HT1080 (cell line): ENCODE data around the gene PDZD4. TPM values are rescaled to one million over a fixed set of nuclear protein-coding genes. Genes with fewer than 3 reads are reported as not detected.

Source experiments
- DNase-seq: peaks from one replicate; pipeline ENCODE4 v3.0.0-alpha.2; 2015; ENCODE audit warnings: low read depth
- total RNA-seq: library from RNA; depleted of rRNA; stranded (reverse); fragments of >200 nt; shearing (Covaris generic); gene quantifications from 2 replicates; pipeline ENCODE4 v1.2.3, GENCODE V29; 2014

Gene PDZD4
- total RNA-seq, 1 experiment from 2014 or later, result 0.16 TPM

DNA sequence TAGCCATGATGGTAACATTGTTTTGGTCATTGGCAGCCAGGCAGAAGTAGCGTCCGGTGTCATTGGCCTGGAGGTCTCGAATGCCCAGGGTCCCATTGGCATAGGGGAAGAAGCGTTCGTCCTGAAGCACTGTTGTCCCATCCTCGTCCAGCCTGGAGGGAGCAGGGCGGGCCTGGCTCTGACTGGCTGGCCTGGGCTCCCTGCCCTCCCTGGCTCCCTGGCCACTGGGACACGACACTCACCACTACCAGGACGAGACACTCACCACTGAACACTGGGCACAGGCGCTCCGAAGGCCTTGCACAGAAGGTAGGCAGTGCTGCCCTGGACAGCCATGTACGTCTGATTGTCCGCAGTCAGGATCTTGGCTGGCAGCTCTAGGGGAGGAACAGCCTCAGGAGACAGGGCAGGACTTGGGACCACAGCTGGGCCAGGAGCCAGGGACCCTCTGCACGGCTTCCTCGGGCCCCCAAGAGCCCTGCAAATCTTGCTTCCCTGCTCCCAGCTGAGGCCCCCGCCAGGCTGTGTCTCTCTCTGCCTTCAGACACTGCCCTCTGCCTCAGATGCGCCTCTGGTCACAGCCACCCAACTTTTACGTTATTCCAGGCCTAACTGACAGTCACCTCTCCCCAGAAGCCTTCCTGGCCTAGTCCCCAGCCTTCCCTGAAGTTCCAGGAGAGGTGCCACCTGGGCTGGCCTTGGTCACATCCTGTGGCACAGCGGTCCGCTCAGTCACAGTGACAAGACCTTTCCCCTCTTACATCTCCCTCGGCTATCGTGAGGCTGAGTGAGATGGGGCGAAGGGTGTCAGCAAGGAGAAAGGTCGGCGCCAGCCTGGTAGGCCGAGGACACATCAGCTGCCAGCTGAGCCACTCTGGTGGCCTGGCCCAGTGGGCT lies 38.5 kb upstream of the PDZD4 start:
- DNase-seq, result no peak

DNA sequence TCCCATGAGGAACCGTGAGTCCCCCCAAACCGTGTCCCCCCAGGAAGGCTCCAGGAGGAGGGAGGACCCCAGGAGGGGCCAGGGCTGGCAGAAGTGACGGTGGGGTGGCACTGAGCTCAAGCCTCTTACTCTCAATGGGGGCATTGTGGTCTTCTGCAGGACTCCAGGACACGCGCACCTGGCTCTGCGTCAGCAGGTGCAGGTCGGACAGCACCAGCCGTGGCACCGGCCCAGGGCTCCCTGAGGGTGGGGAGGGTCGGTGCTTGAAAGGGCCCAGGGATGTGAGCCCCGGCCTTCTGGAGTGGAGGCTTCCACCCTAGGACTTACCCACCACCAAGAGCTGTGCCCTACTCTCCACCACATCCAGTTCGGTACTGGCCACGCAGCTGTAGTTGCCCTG lies 37.3 kb upstream of the PDZD4 start:
- no peak for DNase-seq

DNA sequence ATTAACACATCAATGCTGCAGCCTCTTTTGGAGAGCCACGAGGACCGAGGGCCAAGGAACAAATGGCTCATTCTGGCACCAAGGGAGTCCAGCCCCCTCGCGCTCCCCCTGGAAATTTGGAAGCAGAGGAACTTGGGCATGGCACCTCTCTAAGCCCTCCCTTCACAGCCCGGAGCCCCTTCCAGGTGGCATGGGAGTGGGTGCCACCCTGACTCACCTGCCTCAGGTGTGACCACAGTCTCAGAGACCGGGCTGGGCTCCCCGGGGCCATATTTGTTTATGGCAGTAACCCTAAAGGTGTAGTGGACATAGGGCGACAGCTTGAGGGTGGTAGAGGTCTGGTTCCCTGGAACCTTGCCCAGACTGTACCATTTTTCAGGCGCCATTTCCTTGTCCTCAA lies 36.8 kb upstream of the PDZD4 start:
- DNase-seq, result no peak

DNA sequence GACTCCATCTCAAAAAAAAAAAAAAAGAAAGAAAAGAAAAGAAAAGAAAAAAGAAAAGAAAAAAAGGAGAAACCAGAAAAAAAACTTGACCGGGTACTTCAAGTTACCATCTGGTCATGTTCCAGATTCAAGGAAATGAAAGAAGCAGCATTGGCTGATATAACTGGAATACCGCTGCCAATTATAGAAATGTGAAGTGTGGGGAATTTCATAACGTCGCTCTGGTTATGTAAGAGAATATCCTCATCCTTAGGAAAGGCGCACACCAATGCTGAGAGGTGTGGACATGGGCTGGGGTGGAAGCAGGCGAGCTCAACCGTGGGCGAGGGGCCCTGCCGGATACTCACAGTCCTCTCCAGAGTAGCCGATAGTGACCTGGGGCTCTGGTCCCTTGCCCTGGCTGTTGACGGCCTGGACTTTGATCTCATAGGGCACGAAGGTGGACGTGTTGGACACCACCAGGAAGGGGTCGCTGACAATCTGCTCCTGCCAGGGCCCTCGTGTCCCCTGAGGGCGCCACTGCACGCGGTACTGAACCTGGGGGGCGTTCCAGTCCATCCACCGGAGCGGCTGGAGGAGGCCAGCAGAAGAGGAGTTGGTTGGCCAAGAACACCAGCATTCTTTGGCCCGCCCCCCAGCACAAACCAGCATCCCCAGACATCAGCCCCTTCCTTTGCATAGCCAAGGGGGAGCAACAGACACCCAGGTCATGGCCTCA lies 36.1 kb upstream of the PDZD4 start:
- no peak for DNase-seq

DNA sequence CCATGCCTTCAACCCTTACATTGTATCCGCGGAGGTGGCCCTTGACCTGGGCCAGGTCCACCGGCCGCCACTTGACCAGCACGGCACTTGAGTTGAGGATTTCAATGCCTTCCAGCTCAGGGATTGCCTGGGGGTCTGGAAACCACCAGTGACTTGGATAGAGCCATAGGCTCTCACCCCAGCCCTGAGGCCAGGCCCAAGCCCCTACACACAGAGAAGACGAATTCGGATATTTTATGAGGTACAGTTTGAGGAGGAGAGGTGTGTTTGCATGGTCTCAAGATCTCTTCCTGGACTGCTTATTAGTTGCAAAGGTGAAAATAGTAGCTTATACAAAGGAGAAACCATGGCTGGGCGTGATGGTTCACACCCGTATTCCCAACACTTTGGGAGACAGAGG lies 35.3 kb upstream of the PDZD4 start:
- DNase-seq, result no peak

DNA sequence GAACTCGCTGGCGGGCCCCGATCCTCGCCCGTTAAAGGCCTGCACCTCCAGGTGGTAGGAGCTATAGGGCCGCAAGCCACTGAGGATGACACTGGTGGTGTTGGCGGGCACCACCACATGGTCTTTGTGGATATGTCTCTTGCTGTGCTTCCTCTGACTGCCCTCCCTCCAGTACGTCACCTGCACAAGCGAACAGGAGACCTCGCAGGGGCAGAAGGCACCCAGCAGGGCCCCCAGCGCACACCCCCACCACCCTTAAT lies 34.9 kb upstream of the PDZD4 start:
- DNase-seq, result no peak

DNA sequence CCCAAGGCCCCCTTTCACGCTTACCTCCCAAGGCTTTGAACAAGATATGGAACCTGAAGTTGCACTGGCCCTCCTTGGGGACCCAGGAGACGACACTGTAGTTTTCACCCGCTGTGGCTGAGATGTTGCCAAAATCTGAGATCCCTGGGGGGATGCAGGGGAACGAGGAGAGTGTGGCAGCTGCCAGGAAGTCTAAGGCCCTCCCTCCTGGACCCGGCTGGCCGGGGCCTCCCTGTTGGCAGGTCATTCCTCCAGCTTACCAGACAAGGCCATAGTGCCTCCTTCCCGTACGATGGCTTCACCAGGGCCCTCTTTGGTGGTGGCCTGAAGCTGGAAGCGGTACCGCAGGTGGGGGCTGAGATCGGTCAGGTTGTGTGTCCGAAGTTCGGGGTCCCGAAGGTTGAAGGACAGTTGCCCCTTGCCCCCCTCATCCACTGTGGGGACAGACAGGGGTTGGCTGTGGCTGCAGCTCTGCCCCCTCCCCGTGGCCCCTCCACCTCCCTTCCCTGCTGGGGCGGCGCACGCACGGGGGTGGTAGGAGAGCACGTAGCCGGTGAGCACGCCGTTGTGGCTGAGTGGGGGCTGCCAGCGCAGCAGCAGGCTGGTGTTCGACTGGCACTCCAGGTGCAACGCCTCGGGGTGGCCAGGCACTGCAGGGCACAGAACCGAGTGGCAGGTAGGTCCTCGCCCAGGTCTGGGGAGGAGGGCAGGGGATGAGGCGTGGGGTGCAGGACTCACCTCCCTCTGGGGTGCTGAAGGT lies 34.4 kb upstream of the PDZD4 start:
- DNase-seq, result no peak

DNA sequence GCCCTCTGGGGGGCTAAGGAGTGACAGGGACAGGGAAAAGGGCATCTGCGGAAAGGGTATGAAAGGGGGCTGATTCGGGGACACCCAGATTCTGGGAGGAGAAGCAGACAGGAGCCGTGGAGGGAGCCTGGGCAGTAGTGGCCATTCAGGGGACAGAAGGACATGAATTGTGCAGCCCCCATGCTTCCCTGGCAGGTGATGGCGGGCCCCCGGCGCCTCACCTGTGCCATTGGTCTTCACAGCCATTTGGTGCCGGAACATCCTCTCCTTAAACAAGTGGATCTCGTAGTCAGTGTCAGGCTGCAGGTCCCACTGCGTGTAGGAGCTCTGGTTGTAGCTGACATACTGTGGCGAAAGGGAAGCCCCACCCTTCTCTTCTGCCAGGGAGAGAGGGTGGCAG lies 33.8 kb upstream of the PDZD4 start:
- no peak for DNase-seq

DNA sequence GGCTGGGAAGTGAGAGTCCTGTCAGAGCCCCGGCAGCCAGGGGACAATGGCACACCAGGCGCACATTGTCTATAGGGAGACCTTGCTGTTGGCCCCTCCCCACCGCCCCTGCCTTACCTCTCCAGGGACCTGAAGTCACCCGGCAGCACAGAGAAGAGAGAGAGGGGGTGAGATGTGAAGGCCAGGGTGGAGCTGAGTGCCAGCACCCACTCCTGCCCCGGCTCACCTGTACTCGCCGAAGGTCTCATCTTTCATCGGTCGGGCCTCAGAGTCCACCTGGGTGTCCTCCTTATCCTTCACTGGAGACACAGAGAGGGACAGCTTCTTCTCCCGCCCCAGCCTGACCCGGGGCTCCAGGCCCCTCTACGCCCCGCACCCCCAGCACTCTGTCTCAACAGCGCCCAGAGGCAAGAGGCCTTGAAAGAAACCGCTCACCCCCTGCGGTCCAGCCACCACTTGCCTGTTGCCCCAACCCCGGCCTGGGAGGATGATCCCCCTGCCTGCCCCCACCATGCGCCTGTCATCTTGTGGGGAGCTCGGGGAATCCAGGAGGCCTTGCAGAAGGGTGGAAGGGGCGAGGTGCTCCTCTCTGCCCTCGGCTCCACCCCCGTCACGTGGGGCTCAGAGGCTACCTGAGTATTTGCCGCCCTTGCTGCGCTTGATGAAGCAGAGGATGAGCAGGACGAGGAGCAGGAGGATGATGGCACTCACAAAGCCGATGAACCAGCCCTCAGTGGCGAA lies 33.1 kb upstream of the PDZD4 start:
- no peak for DNase-seq

DNA sequence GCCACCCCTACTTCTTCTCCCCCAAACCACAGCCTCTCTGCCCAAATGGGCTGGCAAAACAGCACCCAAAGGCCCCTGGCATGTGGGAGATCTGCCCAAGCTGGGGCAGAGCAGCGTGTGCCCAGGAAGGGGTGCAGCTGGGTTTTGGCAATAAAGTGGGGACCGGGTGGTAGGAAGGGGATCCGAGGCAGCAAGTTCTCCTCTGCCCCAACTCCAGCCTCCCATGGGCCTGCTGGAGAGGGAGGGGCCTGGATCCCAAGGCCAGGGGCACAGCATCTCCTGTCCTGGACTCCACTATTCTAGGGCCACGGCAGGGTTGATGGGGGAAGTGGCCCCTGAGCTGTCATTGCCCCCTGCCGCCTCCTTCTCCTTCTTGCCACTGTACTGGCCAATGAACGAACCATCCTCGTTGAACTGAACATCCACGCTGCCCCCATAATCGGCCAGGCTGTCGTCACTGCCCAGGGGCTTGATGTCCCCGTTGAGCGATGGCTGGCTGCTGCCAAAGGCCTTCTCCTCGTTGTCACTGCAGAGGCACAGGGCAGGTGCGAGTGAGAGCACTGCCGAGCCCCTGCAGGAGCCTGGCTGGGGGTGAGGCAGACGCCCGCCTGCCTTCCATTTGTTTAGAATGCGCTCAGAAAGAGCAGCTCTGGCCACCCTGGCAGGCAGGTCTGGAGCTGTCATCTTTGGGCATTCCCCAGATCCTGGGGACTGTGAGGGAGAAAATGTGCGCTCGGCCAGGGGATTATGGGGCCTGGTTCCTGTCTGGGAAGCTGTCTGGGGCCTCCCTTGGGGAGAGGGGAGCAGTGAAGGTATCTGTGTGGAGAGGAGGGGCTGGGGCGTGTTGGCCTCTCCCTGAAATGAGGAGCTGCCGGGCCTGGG lies 32.3 kb upstream of the PDZD4 start:
- no peak for DNase-seq

DNA sequence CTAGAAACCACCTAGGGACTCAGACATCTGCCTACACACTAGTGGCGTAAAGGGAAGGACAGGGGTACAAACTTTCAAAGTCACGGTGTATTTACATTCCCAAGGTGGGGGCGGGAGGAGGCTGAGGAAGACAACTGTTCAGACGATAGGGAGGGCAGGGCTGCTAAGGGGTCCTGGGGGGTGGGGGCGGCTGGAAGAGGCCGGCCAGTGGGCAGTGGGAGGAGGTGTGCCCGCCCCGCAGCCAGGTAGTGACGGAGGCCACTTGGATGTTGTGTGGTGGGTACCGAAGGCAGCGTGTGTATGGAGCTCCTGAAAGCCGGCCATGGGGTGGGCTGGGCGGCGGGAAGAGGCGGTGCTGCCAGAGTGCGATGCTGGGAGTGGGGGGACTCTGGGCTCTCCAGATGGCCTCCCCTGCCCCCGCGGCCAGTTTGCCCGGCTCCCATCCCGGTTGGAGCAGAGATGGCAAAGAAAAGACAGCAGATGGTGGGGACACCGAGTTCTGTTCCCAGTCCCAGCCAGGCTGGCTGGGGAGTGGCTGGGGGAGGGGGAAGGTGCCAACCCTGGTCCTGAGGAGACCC lies 31.5 kb upstream of the PDZD4 start:
- DNase-seq, result no peak

DNA sequence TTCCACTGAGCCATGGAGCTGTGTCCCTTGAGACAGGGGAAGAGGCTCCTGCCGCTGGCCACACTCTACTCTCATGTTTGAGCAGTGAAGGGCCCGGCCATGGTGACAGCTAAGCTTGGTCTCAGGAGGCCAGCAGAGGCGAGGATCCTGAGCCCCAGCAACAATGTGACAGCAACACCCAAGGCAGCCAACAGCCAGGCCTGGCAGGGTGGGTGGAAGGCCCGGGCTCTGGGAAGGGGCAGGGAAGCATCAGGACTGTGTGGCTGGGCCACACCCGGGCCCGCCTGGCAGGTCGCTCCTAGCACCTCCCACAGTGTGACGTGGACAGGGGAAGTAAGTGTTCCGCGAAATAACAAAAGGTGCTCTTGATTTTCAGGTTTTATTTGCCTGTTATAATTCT lies 30.8 kb upstream of the PDZD4 start:
- no peak for DNase-seq

DNA sequence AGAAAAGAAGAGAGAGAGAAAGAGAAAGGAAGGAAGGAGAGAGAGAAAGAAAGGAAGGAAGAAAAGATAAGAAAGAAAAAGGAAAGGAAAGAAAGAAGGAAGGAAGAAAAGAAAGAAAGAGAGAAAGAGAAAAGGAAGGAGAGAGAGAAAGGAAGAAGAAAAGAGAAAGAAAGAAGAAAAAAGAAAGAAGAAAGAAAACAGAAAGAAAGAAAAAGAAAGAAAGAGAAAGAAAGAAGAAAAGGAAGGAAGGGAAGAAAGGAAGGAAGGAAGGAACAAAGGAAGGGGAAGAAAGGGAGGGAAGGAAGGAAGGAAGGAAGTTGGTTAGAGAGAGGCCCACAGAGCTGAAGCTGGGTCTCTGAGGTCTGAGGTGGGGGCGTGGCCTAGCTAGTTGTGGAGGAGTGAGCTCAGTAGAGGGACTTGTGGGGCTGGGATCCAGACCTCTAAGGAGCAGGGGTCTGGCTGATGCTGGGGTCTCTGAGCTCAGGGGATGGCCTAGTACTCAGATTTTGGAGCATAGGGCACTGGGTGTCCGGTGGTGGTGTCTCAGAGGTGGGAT lies 27.1 kb upstream of the PDZD4 start:
- no peak for DNase-seq

DNA sequence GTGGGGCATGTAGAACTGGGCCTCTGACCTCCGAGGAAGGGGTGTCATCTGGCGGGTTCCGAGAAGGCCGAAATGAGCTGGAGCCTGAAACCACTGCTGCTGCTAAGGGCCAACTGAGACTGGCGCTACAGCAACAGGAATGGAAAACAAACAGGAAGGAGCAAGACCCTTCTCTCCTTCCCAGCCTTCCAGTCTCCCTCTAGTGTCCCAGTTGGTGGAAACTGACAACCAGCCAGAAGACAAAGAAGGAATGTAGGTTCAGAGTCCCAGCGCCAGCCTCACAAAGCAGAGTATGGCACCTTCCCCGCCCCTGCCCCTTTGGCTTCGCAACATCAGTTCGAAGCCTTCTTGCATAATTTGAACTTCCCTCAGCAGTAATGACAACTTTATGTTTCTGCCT lies 24.4 kb upstream of the PDZD4 start:
- no peak for DNase-seq

DNA sequence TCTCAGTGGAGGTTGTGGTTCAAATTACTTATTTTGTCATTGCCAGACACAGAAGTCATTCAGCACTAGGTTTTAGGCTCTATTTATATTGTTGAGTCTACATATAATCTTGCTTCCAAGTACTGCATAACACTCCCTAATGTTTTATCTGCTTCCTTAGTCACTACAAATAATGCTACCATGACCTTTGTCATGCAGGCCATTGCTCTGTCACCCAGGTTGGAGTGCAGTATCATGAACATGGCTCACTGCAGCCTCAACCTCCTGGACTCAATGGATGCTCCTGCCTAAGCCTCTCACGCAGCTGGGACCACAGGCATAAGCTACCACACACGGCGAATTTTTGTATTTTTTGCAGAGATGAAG lies 23.5 kb upstream of the PDZD4 start:
- DNase-seq, result no peak

DNA sequence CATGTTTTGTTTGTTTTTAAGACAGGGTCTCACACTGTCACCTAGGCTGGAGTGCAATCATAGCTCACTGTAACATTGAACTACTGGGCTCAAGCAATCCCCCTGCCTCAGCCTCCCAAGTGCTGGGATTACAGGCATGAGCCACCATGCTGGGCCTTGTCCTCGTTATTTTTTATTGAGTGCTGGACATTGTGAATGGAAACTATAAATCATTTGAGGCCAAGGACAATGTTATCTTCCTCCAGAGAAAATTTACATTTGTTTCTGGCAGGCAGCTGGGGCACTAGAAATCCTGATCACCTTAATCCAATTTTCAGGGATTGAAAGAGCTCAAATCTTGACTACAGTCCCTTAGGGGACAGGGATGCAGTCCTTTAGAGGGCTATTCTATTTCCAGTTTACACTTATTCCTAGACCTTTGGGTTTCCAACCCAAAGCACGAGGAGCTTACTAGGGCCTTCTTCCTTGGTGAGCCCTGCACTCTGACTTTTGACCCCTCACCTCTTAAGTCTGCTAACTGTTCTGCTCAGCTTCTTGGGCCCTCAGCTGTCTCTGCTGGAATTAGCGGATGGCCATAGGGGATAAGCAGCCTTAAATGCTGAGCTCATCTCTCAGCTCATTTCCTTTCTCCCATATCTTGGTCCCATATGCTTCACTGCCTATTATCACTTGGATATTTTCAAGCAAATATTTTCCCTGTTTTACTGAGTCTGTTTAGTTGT lies 23.0 kb upstream of the PDZD4 start:
- no peak for DNase-seq

DNA sequence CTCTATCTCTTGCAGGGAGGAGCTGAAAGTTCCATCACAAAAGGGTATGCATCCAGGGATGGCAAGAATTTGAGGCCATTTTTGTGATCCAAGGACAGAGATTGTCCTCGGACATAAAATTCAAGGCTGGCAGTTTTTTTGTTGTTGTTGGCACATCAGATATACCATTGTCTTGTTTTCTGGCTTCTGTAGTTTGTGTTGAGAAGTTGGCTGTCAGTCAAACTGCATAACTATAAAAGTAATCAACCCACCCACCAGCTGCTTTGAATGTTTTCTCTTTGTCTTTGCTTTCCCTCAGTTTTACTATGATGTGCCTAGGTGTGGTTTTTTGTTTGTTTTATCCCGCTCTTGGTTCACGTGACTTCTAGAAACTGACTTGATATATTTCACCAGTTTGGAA lies 21.6 kb upstream of the PDZD4 start:
- DNase-seq, result no peak

DNA sequence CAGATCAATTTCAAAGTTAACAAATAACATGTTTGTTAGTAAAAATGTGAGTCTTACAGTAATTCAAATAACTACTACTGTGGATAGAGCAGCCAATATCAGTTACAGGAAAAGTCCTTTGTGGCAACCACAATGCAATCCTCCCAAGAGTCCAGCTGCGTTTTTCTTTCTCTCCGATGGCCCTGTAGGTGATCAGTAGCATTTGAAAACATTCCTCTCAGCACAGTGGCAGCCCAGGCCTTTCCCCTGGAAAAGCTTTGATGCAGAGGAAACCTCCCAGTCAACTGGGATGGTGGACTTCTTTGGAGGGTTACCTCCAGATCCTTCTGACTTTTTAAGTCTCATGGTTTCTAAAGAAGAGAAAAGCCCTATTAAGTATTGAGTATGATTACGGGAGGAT lies 18.0 kb upstream of the PDZD4 start:
- no peak for DNase-seq

DNA sequence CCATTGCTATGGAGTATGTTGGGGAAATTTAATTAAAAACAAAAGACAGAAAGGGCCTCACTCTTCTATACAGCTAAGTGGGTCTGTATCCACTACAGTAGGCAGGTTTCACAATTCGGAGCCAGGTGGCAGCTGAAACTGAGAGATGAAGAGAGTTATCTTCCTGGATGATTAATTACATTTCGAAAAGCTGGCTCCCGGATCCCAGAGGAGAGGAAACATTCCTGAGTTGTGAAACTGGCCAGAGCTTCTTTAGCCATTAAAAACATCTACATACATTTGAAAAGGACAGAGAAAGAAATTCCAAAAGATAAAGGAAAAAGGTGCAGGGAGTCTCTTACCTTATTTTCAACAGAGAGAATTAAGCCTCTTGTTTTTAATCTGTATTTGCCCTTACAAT lies 15.5 kb upstream of the PDZD4 start:
- no peak for DNase-seq
